ENCODE data around the gene NDFIP1. TPM values are rescaled to one million over a fixed set of nuclear protein-coding genes. Genes with fewer than 3 reads are reported as not detected.
"Not testable (repeated sequence)": the region's sequence is repeated elsewhere in the genome, so short reads cannot be mapped to it uniquely, and the experiment has no call there.

The NDFIP1 gene
- total RNA-seq (2014; rRNA removed; shearing (Covaris generic)): 42.6 and 44.5 TPM in 2 replicates

- peak; percentile 53 for DNase-seq (ENCODE audit: low spot score)
These were observed at the start of gene NDFIP1 for GRCh38 chr5:142108432-142109330. NDFIP1 (plus strand) TSS chr5:142108779; CDS start chr5:142108975, 196 bp downstream.

GRCh38 chr5:142059304-142059940, 49.2 kb upstream of the NDFIP1 start:
- peak; percentile 24 for DNase-seq (ENCODE audit: low spot score)

- no peak for DNase-seq (ENCODE audit: low spot score)
These were observed 45.2 kb upstream of the NDFIP1 start for GRCh38 chr5:142063376-142063775.

- peak; percentile 95 for DNase-seq (ENCODE audit: low spot score)
These were observed 44.7 kb upstream of the NDFIP1 start for GRCh38 chr5:142063878-142064331.

GRCh38 chr5:142065273-142065672, 43.3 kb upstream of the NDFIP1 start:
- DNase-seq (ENCODE audit: low spot score): peak; percentile 31

- DNase-seq (ENCODE audit: low spot score): no peak
These were observed 38.8 kb upstream of the NDFIP1 start for GRCh38 chr5:142069606-142070399.

GRCh38 chr5:142070734-142071133, 37.8 kb upstream of the NDFIP1 start:
- no peak for DNase-seq (ENCODE audit: low spot score)

GRCh38 chr5:142072488-142072887, 36.1 kb upstream of the NDFIP1 start:
- no peak for DNase-seq (ENCODE audit: low spot score)

- no peak for DNase-seq (ENCODE audit: low spot score)
These were observed 35.1 kb upstream of the NDFIP1 start for GRCh38 chr5:142073362-142073988.

- no peak for DNase-seq (ENCODE audit: low spot score)
These were observed 34.6 kb upstream of the NDFIP1 start for GRCh38 chr5:142074006-142074405.

- DNase-seq (ENCODE audit: low spot score): no peak
These were observed 30.4 kb upstream of the NDFIP1 start for GRCh38 chr5:142078221-142078620.

- no peak for DNase-seq (ENCODE audit: low spot score)
These were observed 29.9 kb upstream of the NDFIP1 start for GRCh38 chr5:142078706-142079105.

GRCh38 chr5:142079306-142079721, 29.3 kb upstream of the NDFIP1 start:
- DNase-seq (ENCODE audit: low spot score): no peak

- DNase-seq (ENCODE audit: low spot score): no peak
These were observed 28.3 kb upstream of the NDFIP1 start for GRCh38 chr5:142080248-142080647.

- no peak for DNase-seq (ENCODE audit: low spot score)
These were observed 26.3 kb upstream of the NDFIP1 start for GRCh38 chr5:142082182-142082781.

- no peak for DNase-seq (ENCODE audit: low spot score)
These were observed 22.4 kb upstream of the NDFIP1 start for GRCh38 chr5:142086229-142086628.

- no peak for DNase-seq (ENCODE audit: low spot score)
These were observed 21.9 kb upstream of the NDFIP1 start for GRCh38 chr5:142086679-142087078.

GRCh38 chr5:142087920-142088679, 20.5 kb upstream of the NDFIP1 start:
- no peak for DNase-seq (ENCODE audit: low spot score)

- DNase-seq (ENCODE audit: low spot score): not testable (repeated sequence)
These were observed 19.6 kb upstream of the NDFIP1 start for GRCh38 chr5:142088855-142089479.

GRCh38 chr5:142091012-142091411, 17.6 kb upstream of the NDFIP1 start:
- no peak for DNase-seq (ENCODE audit: low spot score)
